Stimulated activated CD4-positive, alpha-beta T cell treated with anti-CD3 and anti-CD28 coated beads, Interleukin-4, amount 100 ng/mL, for 48 hours (primary cell): ENCODE results near the gene ZMIZ1.

Experiments
- DNase-seq, 2 donors: peaks; one replicate each; pipeline ENCODE4 v3.0.0-alpha.2; 2020; ENCODE audit warnings: low read depth in 2 of 2

ZMIZ1 gene

DNA sequence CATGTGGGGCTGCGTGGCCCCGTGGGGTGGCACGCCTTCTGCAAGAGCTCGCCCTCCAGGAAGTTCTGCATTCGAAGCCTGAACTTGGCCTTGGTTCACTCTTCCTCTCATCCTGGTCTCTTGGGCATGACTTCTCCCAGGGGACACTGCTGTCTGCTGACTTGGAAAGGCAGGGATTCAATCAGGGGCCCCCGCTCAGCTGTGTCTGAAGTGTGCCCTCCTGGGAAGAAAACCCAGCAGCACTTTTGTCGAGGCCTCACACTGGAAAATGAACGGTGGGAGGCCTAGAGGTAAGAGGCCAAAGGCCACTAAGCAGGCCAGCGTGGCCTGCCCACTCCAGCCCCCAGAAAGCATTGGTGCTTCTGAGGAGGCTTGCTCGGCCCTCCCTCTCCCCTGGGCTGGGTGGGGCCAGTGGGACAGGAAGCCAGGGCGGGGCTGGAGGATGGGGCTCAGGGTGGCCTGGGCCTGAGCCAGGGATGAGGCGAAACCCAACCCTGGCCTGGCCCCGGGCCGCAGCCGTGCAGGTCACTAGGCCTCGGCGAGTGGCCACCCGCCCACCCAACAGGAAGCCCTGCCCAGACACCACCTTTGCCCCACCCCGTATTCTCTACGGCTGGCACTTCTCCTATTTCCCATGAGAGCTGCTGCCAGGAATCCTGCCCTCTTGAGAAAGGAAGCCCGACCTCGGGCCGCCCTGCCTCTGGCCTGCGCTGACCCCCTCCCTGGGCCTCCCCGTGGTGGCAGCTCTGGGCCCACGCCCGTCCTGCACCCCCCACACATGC, 81.1 kb downstream of the ZMIZ1 start:
- peak in 1 of 2 donors; percentile 32 for DNase-seq

DNA sequence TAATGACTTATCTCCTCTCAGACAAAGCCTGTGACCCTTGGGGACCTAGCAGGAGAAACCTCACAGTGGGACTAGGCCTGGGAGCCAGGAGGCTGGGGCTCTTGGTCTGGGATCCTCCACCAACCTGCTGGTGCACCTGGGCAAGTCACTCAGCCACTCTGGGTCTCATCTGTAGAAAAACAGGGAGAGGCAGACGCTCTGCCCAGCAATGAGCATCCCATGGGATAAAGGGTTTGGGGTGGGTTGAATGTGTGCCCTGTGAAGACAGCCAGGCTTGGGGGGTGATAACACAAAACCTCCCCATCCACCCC, 81.6 kb downstream of the ZMIZ1 start:
- DNase-seq, result no peak

DNA sequence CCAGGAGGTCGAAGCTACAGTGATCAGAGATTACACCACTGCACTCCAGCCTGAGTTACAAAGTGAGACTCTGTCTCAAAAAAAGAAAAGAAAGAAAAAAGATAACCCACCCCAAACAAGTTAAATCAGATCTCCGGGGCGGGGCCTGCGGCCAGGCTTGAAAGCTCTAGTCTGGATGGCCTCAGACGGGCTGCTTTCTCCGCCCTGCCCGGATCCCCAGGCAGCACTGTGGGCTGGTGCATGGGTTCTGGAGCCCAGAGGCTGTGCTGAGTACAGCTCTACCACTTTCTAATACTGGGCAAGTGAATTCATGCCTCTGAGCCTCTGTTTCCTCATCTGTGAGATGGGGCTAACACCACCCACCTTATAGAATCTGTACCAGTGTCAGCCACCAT, 83.7 kb downstream of the ZMIZ1 start:
- DNase-seq, result no peak

DNA sequence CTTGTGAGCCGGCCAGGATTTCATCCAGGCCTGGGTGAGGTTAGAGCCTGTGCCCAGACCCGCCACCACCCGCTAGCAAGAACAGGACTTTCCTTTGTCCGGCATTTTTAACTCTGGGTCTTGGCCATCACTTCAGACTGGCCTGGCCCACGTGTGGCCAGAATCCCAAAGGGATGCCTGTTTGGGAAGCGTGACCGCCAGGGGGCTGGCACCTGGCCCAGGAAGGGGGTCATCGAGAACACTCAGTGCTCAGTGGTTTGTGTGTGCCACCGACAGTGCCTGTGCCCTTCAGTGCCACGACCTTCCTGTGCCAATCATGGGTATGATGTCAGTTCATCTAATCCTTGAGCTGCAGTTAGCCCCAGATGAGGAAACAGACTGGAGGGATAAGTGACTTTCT, 85.0 kb downstream of the ZMIZ1 start:
- DNase-seq, result no peak

DNA sequence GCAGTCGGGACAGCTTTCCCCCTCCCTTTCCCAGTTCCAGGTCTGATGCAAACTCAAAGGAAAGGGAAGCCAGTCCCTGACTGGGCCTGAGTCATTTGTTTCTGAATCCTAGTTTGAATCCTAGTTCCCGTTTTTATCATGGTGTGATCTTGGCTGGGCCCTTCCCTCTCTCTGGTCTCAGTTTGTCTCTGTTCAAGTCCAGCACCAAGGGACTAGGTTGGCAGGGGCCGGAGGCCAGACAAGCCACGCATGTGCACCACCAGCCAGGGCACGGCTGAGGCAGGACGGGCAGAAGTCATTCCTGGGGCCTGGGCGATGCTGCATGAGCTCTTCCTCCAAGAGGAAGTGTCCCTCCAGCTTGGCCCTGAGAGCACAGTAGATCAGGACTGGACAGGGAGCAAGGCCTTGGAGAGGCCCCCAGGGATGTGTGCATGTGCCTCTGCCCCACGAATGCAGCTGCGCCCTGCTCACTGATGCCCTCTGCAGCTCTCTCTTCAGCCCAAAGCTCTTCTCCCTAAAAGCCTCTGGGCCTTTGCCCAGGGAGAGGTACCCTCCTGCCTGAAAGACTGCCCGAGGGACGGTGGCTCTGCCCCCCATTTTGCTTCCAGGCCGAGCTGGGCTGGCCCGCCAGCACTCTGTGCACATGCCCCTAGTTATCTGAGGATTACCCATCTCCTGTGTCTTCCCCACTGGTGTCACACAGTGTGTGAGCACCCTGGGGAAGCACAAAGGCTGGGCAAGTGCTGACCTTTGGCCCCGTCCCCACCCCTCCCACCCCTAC, 86.7 kb downstream of the ZMIZ1 start:
- DNase-seq, result no peak

DNA sequence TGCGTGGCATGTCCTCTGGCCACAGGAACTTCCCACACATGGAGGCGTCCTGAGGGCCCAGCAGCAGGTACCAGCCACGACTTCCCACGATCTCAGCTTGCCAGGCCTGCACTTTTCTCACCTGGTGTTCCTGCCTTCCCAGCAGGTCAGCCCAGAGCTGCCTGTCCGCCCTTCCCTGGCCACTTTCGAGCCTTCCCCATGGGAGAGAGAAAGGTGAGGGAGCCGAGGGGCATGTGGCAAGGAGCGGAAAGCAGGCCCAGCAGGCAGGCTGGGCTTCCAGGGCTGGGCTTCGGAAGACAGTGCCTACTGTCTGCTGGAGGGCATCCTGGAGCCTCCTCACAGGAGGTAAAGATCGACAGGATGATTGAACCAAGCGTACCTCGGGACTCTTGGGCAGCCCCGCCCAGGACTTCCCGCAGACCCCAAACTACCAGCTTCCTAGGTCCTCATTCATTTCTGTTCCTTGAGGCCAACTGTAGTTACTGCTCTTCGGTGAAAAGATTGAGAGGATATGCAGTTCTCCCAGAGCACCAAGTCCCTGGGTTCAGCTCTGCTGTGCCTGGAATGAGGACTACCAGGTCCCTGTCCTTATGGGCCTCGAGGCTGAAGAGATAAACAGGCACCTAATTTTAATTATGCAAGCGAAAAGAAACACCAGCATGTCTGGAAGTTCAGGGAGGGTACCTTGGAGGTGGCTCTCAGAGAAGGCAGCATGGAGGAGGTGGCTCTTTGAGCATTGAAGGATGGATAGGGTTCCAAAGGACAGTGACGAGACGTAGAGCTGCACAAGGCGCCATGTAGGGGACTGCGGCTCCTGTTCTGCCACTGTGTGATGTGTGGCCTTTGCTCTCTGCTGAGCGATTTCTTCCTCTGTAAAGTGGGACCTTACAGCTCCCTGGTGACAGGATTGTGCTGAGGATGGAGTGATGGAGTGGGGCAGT, 87.8 kb downstream of the ZMIZ1 start:
- no peak for DNase-seq

DNA sequence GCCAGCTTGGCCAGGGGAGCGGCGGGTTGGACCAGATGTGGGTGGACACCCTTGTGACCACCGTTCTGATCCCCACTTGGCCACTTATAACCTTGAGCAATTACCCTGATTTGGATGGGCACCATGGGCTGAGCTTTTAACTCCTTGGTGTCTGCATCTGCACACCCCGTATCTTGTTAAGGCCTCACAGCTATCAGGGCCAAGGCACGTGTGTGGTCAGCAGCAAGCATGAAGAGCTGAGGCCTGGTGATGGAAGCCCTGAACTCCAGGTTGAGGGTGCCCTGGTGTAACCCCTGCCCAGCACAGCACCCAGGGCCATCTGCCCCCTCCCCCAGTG, 89.2 kb downstream of the ZMIZ1 start:
- no peak for DNase-seq

DNA sequence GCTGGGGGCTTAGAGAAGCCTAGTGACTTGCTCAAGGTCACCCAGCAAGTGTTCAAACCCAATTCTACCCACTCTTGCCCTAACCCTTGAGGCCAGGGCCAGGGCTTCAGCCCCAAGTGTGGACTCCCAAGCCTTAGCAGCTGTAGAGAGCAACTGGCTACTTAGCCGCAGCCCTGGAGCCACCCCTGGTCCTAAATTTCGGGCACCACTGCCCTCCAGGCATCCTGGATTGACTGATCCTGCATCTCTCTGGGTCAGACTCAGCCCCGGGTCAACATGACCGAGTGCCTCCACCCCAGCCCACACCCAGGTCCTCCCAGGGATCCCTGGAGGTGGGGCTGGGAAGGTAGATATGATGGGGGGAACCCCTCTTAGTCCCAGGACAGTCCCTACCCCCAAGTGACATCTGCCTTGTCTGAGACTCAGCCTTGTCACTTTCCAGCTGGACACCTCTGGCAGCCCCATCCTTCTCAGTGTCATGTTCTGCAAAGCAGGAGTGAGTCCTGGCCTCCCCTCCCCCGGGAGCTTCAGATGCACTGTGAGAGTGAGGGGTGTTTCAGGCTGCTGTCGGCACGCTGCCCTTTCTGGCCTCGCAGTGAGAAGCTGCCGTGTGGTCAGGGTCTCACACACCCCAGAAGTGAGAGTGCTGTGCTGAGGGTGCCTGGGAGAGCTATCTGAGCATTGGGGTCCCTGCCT, 89.8 kb downstream of the ZMIZ1 start:
- DNase-seq, result no peak

DNA sequence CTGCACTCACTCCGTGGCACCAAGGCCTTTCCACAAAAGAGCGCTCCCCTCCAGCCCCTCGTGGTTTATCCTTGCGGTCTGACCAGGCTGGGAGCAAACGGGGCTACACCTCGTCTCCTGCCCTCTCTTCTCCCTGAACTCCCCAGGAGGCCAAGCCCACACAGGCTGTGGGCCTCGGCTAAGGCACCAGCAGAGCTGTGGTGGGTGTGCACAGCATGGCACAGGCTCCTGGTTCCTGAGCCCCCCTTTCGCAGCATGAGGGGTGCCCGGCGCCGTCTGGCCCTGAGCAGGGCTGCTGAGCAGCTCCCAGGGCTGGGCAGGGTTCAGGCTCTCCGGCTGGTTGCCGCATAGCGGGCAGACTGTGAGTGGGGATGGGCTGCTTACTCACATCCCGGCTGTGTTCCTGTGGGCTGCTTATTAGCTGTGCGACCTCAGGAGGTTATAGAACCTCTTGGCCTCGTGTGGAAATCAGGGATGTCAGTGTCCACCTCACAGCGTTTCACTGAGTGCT, 90.4 kb downstream of the ZMIZ1 start:
- no peak for DNase-seq

DNA sequence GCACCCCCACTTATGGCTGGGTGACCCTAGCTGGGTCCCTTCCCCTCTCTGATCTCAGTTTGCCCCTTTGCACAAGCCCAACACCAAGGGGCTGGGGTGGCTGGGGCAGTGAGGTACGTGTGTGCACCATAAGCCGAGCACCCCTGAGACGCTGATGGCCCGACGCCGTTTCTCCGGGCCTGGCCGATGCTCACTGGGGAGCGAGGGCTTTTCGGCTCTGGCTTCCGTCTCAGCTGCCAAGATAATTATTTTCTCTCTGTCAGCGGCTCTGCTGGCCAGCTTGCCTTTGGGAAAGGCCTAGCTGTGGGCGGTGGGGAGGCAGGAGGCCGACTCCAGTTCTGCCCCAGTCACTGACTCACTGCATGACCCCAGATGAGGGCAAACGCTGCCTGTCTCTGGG, 91.0 kb downstream of the ZMIZ1 start:
- DNase-seq, result no peak

DNA sequence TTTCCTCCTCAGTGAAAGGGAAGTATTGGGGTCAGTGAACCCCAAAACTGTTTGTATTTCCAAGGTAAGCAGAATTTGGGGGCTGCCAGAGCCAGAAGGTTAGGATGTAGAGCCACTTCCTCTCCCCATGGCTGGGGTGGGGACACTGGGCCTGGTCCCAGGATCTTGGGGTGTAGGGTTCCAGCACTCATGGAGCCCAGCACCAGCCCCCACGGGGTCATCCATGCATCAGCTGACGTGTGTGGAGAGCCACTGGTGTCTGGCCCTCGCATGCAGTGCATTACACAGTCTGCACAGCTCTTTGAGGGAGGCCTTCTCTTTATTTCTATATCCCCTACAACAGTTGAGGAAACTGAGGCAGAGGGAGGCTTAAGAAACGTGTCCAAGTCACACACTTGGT, 91.4 kb downstream of the ZMIZ1 start:
- no peak for DNase-seq

DNA sequence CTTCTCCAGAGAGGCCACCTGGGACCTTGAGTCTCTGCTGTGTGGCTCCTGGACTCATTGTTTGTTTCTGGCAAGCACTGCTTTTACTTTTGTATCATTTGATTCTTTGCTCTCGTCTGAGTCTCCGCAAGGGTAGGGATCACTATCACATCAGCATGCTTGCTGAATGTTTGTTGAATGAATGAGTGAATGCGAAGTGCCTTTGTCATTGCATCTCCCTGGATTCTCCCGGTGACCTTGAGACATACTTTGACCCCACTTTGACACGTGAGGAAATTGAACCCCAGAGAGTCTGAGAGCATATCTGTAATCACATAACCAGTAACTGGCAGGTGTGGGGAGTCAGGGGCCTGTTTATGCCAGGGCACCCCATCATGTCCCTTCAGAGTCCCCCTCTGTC, 92.8 kb downstream of the ZMIZ1 start:
- no peak for DNase-seq

DNA sequence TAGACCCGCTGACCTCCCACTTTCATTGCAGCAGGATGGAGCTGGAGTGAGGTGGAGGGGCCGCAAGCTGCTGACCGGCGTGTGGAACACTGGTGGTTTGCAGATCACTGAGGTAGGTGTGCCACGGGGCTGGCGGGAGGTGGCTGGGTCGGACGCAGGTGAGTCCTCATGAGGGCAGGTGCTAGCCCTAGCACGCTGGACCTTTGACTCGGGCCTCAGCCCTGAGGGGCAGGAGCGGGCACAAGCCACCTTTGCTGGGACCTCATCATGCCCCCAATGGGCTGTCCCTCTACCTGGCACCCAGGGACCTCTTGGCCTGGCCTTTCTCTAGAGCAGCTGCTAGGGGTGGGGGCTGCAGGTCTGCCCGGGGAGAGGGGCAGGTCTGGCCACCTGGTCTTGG, 93.3 kb downstream of the ZMIZ1 start:
- no peak for DNase-seq

DNA sequence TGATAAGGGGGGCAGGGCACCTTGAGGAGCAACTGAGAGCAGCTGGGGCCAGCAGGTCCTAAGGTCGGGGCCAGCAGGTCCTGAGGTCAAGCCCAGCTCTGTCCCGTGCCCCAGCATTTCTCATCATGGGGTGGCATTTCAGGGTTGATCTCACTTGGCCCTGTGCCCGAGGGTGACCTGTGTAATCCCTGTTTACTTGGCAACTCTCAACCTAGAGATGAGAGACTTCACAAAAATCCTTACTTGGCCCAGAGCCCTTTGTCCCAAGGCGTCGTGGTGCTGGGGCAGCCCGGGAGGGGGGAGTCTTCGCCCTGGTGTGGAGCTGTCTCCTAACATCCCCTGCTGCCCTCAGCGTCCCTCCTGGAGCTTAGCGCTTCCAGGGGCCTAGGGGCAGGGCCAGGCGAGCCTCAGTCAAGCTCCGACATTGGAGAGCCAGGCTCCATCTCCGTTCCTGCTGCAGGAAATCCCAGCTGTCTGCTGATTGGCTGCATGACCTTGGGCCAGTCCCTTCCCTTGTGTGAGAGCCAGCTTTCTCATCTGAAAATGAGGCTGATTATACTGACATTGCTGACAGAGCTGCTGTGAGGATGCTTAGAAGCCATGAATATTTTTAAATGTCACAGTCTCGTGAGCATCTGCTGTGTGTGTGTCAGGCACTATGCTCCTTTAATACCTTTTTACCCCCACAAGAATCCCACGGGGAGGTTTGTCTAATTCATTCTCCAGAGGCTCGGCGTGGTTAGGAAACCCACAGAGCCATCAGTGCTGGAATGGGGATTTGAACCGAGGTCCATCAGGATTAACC, 94.3 kb downstream of the ZMIZ1 start:
- DNase-seq, result no peak

DNA sequence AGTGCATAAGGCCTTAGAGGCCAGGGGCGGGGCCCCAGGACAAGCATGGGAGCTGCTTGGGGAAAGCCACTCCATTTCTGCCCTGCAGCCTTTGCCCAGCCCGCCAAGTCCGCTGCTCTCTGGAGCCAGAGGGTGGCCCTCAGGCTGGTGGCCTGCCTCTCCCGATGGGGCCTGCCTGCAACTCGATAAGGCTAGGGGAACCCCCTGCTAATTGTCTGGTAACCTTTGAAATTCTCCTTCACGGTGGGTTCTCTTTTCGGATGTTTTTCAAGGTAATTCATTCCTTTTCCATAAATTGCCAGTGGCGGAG, 94.9 kb downstream of the ZMIZ1 start:
- DNase-seq, result no peak

DNA sequence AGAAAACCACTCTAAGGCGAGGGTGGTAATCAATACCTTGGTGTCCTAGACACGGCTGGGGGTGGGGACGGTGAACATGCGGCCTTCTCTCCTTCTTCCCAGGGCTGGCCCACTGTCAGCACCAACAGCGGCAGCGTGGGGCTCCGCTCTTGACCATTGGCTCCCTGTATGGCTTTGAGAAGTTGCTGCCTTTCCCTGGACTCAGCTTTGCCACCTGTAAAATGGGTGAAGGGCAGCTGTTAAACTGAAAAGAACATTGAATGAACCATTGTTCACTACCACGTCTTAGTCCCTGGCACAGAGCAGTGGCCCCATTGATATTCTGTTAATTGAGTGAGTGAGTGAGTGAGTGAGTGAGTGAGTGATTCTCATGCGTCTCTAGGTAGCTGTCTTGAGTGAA, 95.3 kb downstream of the ZMIZ1 start:
- no peak for DNase-seq

DNA sequence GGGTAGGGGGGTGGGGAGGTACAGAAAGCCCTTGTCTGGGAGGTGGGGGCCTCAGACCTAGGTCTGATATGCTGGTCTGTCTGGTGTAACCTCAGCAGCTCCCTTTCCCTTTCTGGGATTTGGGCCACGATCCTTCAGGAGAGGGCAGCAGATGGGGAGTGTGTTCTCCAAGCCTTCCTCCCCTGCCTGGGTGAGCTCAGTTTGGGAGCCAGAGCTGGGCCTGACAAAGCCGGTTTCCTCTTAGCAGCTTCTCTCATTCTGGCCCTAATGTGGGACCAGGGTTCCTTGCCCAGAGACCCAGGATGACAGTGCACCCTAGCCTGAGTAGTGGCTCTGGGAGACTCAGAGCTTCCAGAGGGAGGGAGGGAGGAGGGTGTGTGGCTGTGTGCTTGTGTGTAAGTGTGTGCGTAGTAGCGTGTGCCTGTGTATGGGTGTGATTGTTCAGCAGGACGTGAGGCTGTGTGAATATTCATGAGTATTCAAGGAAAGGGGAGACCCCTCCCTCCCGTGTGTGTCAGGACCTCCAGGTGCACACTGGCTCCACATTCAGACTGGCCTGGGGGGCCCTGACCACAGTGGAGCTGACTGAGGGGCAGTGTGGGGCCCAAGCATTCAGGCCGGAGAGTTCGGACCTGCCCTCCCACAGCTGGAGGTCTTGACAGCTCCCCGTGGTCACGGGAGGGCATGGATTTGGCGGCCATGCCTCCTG, 96.5 kb downstream of the ZMIZ1 start:
- no peak for DNase-seq

DNA sequence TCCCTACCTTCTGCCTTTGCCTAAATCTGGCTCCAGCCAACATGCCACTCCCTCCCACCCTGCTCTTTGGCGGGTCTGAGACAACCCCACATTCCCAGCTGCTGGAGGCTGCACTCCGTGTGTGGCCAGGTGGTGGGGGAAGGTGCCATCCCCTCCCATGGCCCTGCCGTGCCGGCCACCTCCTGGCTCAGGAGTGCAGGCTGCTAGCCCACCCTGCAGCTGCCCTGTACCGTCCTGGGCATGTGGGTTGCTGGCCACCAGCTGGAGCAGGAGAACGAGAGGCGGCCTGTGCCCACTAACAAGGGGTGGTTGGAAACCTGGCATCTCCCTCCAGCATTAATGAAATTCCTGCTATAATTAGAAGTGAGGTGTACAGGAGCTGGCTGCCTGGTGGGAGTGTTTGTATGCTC, 97.6 kb downstream of the ZMIZ1 start:
- DNase-seq, result no peak

DNA sequence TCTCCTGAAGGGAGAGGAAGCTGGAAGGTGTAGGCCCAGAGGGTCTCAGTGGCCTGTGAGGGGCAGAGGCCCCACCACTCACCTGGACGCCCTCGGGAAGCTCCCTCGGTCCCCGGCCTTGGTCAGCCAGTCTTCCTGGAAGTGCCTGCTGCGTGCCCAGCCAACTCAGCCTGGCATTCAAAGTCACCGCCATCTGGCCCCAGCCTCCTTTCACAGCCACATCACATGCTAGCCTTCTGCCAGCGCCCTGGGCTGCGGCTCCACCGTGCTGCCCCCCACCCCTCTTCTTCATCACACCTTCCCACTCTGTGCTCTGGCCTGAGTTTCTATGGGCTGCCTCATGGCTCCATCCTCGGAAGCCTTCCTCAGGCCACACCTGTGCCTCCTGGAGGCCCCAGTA, 98.0 kb downstream of the ZMIZ1 start:
- DNase-seq, result no peak

DNA sequence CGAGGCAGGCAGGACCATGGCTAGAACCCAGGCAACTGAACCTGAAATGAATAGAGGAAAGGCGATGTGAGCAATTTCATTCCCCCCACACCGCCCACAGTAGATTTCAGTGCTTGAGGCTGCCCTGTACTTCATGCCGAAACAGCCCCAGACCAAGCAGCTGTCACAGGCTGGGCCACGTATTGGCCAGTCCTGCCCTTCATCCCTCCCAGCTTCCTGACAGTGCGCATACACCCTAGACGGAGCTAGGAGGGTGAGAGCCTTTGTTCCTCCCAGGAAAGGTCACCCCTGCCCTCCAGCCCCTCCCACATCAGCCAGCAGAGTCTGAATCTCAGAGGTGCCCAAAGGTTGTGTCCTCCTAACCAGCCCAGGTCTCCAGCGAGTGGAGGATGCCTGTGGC, 98.8 kb downstream of the ZMIZ1 start:
- DNase-seq, result no peak

DNA sequence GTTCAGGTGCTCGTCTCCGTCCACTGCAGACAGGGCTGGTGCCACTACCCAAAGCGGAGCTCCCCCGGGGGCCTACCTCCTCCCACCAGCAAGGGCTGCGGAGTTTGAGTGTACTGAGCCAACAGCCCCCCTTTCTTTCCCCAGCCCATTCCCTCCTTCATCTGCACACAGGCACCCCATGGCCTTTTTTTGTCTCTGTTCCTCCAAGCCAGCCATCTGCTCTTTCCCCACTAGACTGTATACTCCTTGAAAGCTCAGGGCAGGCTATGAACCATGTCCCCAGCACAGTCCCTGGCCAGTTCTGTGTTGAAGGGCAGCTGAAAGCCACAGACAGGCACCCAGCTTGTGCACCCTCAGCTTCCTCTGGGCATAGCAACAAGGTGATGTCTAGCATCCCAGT, 99.4 kb downstream of the ZMIZ1 start:
- no peak for DNase-seq
